ENCODE results near the gene SLU7. TPM values are rescaled to one million over a fixed set of nuclear protein-coding genes. Genes with fewer than 3 reads are reported as not detected.

SLU7 gene
- 62.4 and 64.4 TPM in 2 replicates for total RNA-seq (2014; rRNA removed; shearing (Covaris generic))

DNA sequence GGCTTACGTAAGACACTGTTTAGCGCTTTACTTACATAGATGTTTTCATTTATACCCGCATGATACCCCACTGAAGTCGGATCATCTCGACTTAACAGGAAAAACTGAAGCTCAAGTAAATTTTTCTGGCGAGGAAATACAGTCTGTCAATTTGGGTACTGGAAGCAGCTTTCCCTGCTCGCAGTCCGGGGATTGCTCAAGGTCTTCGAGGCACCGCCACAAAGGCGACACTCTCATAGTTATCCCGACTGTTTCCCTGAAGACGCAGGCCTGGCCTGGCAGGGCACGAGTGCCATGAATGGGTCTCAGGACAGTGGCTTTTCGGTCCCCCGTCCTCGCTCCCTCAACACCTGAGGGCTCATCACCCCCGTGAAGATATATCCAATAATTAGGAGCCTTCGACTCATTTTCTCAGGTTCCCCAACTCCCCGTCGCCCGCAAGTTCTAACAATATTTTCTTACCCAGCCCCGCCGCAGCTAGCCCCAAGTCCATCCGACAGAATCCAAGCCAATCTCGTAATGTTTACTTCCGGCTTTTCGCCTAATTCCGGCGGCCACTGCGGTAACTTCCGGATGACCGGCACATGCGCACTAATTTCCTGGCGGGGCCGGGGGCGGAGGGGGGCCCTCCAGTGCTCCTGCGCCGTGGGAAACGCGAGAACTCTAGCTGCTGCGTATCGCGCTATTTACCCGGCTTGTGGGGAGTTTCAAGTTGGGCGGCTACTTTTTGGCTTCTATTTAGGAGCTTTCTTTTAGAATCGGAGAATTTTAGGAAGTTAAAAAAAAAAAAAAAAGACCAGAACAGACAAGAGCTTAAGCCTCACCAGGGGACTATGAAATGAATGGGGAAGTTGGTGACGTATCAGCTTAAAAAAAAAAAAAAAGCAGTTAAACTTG, at the start of gene SLU7:
Gene SLU7, minus strand, starts transcription at position 521 of the 897 bp plus-strand sequence. CDS start 3,787 bp downstream, outside the sequence.
- peak; percentile 98 for DNase-seq (ENCODE audit: low read depth)

DNA sequence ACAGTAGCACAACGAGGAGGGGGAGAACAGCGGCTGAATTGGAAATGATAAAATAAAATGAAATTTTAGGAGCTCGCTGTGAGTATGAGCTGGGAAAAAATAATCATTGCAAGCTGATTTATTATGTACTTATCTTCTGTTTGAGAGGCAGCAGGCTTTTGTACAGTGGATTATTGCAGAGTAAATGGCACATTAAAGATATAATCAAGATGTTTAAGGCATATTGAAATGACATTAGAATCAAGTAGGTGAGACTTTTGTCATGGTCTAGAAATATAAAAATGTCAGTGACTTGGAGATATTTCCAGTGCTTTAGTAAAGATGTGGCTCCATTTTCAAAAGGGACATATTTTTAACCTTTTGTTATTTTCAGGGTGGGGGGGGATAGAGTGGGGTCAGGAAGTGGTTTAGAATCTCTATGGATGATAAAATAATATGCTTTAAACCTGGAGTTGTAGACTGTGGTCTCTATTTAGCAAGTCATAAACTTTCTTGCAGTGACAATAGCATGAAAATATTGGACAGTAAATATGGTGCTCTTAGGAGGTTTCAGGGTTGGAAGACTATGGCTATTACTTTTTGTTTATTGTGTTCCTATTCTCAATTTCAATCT, 49.6 kb upstream of the SLU7 start:
- no peak for DNase-seq (ENCODE audit: low read depth)

DNA sequence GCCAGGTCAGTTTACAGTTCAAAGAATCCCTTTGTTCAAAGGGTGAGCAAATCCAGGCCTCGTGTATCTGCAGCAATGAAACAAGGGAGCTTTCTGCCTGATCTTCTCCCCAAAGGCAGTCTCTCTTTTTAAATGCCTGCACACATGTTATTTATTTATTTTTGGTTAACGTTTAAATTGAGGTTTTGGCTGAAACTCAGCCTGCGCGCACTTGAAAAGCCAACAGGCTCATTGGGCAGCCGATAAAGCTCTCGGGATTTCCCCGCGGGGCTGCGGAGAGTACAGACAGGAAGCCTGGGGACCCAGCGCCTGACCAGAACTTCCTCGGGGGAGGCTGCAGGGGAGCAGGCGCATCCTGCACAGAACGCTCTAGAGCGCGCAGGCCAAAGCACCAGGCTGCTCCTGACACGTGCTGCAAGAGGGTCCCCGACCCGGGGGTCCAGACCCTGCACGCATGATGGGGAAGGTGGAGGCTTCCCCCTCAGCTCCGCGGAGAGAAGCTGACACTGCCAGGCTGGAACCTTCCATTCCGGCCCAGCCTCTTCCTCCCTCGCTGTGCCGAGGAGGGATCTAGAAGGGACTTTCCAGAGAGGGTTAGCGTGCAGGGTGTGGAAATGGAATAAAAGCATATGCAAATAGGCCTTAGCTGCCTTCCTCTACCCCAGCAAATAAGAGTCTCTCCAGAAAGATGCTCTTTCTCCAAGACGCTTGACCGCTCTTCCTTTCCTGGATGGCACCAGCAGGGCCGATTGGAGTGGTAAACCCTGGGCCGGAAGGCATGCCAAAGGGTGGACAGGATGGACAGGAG, 48.9 kb upstream of the SLU7 start:
- peak; percentile 97 for DNase-seq (ENCODE audit: low read depth)

DNA sequence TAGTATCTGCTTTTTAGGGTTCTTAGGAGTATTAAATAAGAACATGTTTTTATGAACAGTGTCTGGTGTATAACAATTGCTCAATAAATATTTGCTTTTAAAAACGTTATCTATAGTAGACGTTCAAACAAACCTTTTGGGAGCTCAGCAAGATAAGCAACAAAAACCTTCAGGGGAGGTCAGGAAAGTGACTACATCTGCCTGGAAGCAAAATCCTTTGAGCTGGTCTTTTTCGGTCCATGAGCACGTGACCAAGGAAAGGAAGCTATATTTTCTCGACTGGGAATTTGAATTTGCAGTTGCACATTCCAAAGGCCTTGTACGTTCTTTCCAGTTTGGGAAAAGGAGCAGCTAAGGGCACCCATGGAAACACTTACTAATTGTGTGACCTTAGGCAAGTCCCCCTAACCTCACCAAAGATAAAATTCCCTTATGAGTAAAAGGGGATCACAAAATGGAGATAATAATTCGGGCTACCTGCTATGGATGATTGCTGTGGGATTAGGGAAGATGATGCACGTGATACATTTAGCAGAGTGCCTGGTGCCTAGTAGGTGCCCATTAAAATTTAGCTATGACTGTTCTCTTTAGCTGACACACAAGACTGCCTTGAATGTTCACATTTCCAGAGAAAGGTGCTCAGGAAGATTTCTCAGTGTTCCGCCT, 48.1 kb upstream of the SLU7 start:
- peak; percentile 71 for DNase-seq (ENCODE audit: low read depth)

GRCh38 chr5:160466116-160466515, 47.2 kb upstream of the SLU7 start:
- DNase-seq (ENCODE audit: low read depth): no peak

DNA sequence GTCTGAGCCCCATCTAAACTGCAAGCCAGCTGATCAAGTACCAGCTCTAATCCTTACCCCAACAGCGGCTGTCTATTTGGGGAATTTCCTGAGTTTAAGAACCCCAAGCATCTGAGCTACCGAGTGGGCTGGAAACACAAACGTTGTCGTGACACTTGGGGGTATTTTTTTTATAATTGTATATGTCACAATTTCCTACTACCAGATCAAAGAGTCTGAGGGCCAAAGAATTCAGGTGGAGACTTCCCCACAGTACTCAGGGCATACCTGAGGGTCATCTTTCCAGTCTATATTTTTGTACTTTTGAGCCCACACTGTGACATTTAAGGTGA, 45.6 kb upstream of the SLU7 start:
- DNase-seq (ENCODE audit: low read depth): no peak

DNA sequence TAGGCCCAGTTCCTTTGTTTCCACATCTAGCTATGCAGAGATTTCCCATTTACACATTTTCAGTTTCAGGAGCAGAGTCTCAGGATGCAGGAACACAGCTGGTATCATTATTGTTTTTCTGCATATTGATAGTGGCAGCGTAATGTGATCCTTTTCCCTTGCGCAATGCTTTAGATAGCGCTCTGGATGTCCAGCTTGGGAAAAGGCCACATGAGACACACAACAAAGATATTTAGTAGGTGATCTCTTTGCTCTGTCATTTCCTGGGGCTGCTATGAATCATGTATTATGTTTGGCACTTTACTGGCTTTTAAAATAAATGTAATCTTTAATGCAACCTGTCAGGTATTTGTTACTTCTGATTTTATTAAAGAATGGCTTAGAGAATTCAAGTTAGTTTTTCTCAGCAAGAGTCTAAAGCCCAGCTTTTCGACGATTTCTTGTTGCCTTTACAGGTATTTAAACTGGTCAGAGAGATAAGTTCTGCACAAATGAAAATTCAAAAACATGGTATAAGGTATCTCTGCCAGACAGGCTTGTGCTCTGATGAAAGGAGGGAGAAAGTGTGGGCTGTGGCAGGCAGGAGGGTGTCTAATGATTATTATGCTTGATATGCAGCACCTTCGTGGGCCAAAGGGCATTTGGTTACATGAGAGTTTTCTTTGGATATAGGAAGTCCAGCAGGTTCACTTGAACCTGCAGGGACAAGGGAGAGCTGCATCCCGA, 45.0 kb upstream of the SLU7 start:
- peak; percentile 86 for DNase-seq (ENCODE audit: low read depth)

DNA sequence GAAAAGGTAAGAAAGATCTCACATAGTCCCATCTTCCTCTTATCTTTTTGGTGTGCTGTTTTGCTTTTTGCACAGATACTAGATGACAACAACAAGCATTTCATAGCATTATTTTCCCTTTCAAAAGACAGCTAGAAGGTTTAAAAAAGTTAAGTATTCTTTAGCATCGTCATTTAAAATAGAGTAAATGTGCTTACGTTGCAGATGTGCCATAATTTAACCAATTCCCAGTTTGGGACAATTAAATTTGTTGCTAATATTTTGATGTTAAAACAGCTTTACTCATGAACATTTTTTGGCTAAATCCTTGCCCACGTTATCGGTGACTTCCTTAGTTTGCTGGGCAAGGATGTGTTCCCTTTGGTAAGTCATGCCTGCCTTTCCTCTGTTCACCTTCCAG, 44.3 kb upstream of the SLU7 start:
- no peak for DNase-seq (ENCODE audit: low read depth)

DNA sequence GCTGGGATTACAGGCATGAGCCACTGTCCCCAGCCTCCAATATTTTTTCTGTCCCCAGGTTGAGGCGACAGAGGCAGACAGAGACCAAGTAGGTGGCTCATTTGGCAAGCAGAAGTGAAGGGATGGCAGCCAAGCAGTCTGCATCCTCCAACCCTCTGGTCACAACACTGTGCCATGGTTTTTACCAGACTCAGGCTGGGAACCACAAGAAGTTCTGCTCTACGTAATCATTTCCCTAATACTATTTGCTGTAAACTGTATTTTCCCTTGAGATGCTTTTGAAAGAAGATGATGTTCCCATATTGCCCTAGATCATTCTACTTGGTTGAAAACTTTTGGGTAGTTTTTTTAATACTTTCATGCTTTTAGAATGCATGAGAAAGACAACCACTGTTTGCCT, 43.3 kb upstream of the SLU7 start:
- DNase-seq (ENCODE audit: low read depth): no peak

DNA sequence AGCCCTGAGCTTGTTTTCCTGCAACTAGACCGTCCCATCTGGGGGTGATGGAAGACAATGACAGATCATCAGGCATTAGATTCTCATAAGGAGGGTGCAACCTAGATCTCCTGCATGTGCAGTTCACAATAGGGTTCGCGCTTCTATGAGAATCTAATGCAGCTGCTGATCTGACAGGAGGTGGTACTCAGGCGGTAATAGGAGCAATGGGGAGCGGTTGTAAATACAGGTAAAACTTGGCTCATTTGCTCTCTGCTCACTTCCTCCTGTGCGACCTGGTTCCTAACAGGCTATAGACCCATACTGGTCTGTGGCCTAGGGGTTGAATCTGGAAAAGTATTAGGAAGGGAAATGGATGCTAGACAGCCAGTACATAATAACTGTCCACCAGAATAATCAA, 42.5 kb upstream of the SLU7 start:
- DNase-seq (ENCODE audit: low read depth): no peak

DNA sequence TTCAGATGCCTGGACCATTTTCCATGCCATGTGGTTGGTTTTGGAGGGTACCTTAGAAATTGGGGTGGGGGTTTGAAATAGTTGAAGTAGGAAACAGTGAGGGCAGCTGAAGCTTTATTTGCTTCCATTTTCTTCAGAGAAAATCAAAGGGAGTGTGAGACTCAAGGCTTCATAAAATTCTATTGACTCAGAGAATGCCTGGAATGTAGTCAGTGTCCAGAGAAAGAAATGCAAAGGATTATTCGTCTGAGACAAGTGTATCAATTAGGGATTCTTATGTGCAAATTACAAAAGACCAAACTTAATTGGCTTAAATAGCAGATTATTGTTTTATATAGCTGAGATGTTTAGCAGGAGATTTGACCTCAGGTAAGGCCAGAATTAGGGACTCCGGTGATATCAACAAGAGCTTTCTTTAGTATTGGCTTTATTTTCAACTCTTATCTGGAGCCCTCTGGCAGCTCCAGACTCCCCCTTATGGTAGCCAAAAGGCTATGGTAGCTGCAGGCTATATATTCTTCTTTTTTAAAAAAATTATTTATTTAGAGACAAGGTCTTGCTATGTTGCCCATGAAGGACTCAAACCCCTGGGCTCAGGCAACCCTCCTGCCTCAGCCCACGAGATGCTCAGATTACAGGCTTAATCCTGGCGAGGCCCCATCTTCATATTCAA, 41.6 kb upstream of the SLU7 start:
- DNase-seq (ENCODE audit: low read depth): no peak

DNA sequence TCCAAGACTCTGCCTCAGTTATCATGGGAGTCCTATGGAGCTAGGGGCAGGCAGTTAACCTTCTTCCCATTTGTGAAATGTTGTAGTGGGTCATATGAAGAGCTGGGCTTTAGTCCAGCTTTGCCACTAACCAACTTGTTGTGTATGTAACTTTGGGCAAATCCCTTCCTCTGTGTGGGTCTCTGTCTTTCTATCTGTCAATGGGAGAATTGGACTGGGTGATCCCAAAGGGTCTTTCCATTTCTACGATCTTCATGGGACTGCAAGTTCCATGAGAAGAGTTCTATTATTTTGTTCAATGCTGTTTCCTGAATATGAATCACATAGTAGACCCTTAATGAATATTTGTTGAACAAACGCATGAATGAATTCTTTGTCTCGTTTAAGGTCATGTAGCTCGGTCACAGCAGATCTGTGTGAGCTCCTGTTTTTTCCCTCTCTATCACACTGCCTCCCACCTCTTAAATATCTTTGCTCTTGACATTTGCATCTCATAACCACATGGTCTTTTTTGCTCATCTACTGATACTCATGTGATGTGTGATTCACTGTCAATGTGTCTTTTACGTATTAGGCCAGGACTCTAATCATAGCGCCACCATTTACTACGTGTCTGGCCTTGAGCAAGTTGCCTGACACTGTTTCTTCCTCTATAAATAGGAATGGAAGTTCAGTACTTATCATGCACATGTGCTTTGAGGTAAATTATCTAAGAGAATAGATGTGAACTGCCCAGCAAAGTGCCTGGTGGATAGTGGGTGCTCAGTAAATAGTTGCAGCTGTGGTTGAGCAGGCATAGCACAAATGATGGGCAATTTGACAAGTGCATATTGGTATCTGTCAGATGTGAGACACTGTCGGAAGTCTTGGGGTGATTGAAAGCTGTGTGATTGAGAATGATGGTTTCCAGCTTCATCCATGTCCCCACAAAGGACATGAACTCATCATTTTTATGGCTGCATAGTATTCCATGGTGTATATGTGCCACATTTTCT, 40.2 kb upstream of the SLU7 start:
- no peak for DNase-seq (ENCODE audit: low read depth)

DNA sequence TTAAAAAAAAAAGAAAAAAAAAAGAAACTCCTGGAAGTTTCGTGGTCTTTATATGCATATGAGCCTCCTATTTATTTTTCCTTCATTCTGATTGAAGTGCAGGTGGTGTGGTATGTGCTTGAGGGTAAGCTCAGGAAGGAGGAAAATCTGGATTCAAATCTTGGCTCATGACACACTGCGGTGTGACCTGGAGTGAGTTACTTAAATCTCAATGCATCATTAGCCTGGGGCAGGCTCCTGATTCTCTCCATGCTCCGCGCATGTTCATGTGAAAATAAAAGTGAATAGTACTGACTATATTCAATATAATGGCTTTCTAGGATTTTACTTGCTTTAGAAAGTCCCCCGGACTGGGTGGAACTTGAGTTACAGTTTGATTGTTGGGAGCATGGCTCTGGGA, 38.4 kb upstream of the SLU7 start:
- DNase-seq (ENCODE audit: low read depth): no peak

- no peak for DNase-seq (ENCODE audit: low read depth)
Measured at GRCh38 chr5:160456480-160457177, 37.7 kb upstream of the SLU7 start.

DNA sequence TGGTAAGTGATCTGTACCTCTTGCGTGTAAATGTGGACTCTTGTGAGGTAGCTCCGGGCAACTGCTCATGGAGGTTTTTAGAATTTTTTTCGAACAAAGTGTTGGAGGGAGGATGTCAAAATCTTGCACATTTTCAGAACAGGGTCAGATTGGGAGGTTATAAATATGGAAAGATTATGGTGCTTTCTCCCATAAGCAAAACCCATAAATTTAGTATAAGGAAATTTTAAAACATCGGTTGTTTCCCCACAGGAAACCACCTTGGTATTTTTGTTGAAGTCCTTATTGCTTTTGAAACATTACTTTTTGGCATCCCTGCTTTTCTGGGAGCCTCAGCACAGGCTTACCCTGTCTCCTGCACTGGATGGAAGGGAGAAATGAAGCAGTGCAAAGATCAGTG, 36.7 kb upstream of the SLU7 start:
- DNase-seq (ENCODE audit: low read depth): no peak

- DNase-seq (ENCODE audit: low read depth): no peak
Measured at GRCh38 chr5:160453751-160454150, 34.9 kb upstream of the SLU7 start.

- no peak for DNase-seq (ENCODE audit: low read depth)
Measured at GRCh38 chr5:160452795-160453194, 33.9 kb upstream of the SLU7 start.

DNA sequence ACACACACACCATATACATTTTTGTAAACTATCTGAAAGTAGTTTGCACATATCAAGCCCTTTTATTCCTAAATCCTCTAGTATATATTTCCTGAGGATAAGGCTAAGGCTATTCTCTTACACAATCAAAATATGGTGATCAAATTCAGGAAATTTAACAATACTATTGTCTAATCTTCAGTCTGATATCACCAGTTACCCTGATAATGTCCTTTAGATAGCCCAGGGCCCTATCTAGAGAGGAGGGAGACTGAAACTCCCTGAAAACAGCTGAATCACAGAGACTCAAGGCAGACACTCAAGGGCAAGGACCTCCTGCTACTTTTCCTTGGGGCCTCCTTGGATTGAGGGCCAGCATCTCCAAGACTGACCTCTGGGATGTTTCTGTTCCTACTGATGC, 33.2 kb upstream of the SLU7 start:
- DNase-seq (ENCODE audit: low read depth): no peak

DNA sequence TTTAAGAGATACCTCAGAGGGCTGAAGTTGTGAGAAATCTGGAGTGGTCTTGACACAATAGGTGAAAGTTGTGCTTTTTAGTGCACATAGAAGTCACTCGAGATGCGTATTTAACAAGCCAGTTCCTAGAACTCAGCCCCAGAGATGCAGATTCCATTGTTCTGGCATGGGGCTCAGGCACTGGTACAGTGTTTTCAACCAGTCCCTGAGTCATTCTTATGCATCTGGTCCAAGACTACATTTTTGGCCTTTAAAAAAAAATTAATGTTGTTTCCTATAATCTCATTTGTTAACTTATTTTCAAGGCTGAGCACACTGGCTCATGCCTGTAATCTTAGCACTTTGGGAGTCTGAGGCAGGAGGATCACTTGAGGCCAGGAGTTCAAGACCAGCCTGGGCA, 32.4 kb upstream of the SLU7 start:
- DNase-seq (ENCODE audit: low read depth): no peak

Measured in Daoy (cell line).